ENCODE measurements around the gene AGTRAP.
A peak's percentile ranks its signal among the peaks of the same experiment; 100 is the strongest.

Gene AGTRAP

GRCh38 chr1:11736746-11737639, 1.1 kb downstream of the AGTRAP start:
- no peak for TF ChIP-seq CTCF (IDR thresholded peaks at IDR 0.05; ENCODE audit: insufficient read depth, low read length, missing control alignments)
- POLR2A ChIA-PET: interaction anchor here (1.4 to 1.8 kb wide), 3 partner anchors 50 to 171 kb away, joined by 5 read pairs; partner anchors contain the start of genes CLCN6 and MTHFR
- H3K4me3 ChIP-seq (ENCODE audit: low read depth, low read length): peak overlapping the region; percentile 89
- CTCF ChIA-PET: interaction anchor here (0.6 to 4.8 kb wide), 5 partner anchors 15 to 699 kb away, joined by 3 to 21 read pairs (median 4); no protein-coding TSS in a partner anchor
- peak; percentile 34 for DNase-seq (ENCODE audit: low read depth, low spot score)

- DNase-seq (ENCODE audit: low read depth, low spot score): no peak
- H3K4me3 ChIP-seq (ENCODE audit: low read depth, low read length): no peak overlapping the region
- ChIA-PET POLR2A (no interaction called here), CTCF (interaction anchor here (1.0 to 4.8 kb wide), 3 partner anchors 11 to 47 kb away, joined by 4 to 21 read pairs (median 4); no protein-coding TSS in a partner anchor)
- no peak for TF ChIP-seq CTCF (IDR thresholded peaks at IDR 0.05; ENCODE audit: insufficient read depth, low read length, missing control alignments)
Observed at GRCh38 chr1:11738096-11738495, 2.2 kb downstream of the AGTRAP start.

- POLR2A ChIA-PET: no interaction called here
- no peak overlapping the region for H3K4me3 ChIP-seq (ENCODE audit: low read depth, low read length)
- no peak for TF ChIP-seq CTCF (IDR thresholded peaks at IDR 0.05; ENCODE audit: insufficient read depth, low read length, missing control alignments)
- DNase-seq (ENCODE audit: low read depth, low spot score): no peak
- CTCF ChIA-PET: interaction anchor here (1.0 to 4.8 kb wide), 2 partner anchors 11 to 19 kb away, joined by 4 to 21 read pairs; no protein-coding TSS in a partner anchor
Observed at GRCh38 chr1:11738783-11739182, 2.8 kb downstream of the AGTRAP start.

GRCh38 chr1:11740258-11741192, 4.6 kb downstream of the AGTRAP start:
- TF ChIP-seq CTCF (IDR thresholded peaks at IDR 0.05; ENCODE audit: insufficient read depth, low read length, missing control alignments): no peak
- no peak overlapping the region for H3K4me3 ChIP-seq (ENCODE audit: low read depth, low read length)
- ChIA-PET POLR2A (no interaction called here), CTCF (no interaction called here)
- DNase-seq (ENCODE audit: low read depth, low spot score): no peak

GRCh38 chr1:11741482-11741881, 5.5 kb downstream of the AGTRAP start:
- no peak overlapping the region for H3K4me3 ChIP-seq (ENCODE audit: low read depth, low read length)
- no peak for DNase-seq (ENCODE audit: low read depth, low spot score)
- no peak for TF ChIP-seq CTCF (IDR thresholded peaks at IDR 0.05; ENCODE audit: insufficient read depth, low read length, missing control alignments)
- ChIA-PET POLR2A (no interaction called here), CTCF (no interaction called here)

Measured in AG04449 (cell line).